NCI-H146 (cell line): ENCODE data around the gene OLAH.
"Not testable (repeated sequence)": the region's sequence is repeated elsewhere in the genome, so short reads cannot be mapped to it uniquely, and the experiment has no call there.

ENCODE experiments used
- DNase-seq: peaks from one replicate; lab custom pipeline; 2025; lab: John Stamatoyannopoulos, UW

OLAH gene

GRCh38 chr10:15043674-15044073 lies at the start of gene OLAH:
Gene OLAH (plus strand): TSS chr10:15043943. CDS start chr10:15047289, 3,346 bp downstream.
- DNase-seq = no peak

GRCh38 chr10:14995964-14996565 lies 47.7 kb upstream of the OLAH start:
- DNase-seq = no peak

GRCh38 chr10:15013530-15013929 lies 30.2 kb upstream of the OLAH start:
- DNase-seq = not testable (repeated sequence)

- no peak for DNase-seq
Measured at GRCh38 chr10:15015451-15015850, 28.3 kb upstream of the OLAH start.

GRCh38 chr10:15020966-15021365 lies 22.8 kb upstream of the OLAH start:
- DNase-seq = not testable (repeated sequence)

GRCh38 chr10:15023079-15023478 lies 20.7 kb upstream of the OLAH start:
- not testable (repeated sequence) for DNase-seq

GRCh38 chr10:15024017-15025004 lies 19.4 kb upstream of the OLAH start:
- not testable (repeated sequence) for DNase-seq

GRCh38 chr10:15025040-15025439 lies 18.7 kb upstream of the OLAH start:
- DNase-seq = not testable (repeated sequence)

- no peak for DNase-seq
Measured at GRCh38 chr10:15027741-15028140, 16.0 kb upstream of the OLAH start.

GRCh38 chr10:15035385-15036301 lies 8.1 kb upstream of the OLAH start:
- no peak for DNase-seq

GRCh38 chr10:15037691-15038090 lies 6.1 kb upstream of the OLAH start:
- DNase-seq = no peak

- no peak for DNase-seq
Measured at GRCh38 chr10:15038416-15038815, 5.3 kb upstream of the OLAH start.

GRCh38 chr10:15045380-15045779 lies 1.6 kb downstream of the OLAH start:
- no peak for DNase-seq

- DNase-seq = no peak
Measured at GRCh38 chr10:15046626-15047025, 2.9 kb downstream of the OLAH start.

- DNase-seq = no peak
Measured at GRCh38 chr10:15049533-15049932, 5.8 kb downstream of the OLAH start.

- no peak for DNase-seq
Measured at GRCh38 chr10:15052121-15052520, 8.4 kb downstream of the OLAH start.

- DNase-seq = no peak
Measured at GRCh38 chr10:15053061-15053460, 9.3 kb downstream of the OLAH start.

- no peak for DNase-seq
Measured at GRCh38 chr10:15058689-15059088, 14.9 kb downstream of the OLAH start.

- DNase-seq = no peak
Measured at GRCh38 chr10:15059914-15060313, 16.2 kb downstream of the OLAH start.

- no peak for DNase-seq
Measured at GRCh38 chr10:15060638-15061037, 16.9 kb downstream of the OLAH start.

- no peak for DNase-seq
Measured at GRCh38 chr10:15067154-15067553, 23.4 kb downstream of the OLAH start.

GRCh38 chr10:15068802-15069201 lies 25.1 kb downstream of the OLAH start:
- DNase-seq = no peak
